Hematopoietic multipotent progenitor cell treated with erythropoietin and hydrocortisone succinate and interleukin-3 and kit ligand, for 8 days (in vitro differentiated cells): ENCODE results near the gene ZNF319.

ENCODE experiments used
- DNase-seq: peaks from one replicate; pipeline ENCODE4 v3.0.0-alpha.2; 2015

Gene ZNF319

DNA sequence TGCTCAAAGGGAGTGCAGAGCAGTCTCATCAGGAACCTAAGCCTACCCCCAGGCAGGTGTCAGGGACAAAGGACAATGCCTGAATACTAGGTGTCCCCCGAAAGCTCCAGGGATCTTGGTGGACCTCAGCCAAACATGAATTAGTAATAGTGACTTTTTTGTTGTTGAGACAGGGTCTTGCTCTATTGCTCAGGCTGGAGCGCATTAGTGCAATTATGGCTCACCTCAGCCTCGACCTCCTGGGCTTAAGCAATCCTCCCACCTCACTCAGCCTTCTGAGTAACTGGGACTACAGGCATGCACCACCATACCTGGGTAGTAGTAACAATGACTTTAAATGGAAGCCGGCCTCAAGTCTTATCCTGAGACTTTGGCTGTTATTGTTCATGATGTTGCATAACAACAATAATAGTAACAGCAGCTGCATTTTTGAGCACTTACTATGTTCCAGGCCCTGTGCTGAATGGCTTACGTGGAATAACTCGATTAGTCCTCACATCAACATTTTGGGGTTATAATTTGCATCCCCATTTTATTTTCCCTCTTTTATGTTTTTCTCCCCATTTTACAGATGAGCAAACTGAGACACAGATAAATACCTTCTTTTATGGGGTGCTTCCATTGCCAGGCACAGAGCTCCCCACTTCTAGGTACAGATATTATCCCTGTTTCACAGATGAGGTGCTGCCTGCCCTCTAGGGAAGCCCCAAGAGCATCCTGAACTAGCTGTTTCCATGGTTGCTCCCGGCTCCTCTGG is 49.1 kb downstream of the ZNF319 start:
- no peak for DNase-seq

DNA sequence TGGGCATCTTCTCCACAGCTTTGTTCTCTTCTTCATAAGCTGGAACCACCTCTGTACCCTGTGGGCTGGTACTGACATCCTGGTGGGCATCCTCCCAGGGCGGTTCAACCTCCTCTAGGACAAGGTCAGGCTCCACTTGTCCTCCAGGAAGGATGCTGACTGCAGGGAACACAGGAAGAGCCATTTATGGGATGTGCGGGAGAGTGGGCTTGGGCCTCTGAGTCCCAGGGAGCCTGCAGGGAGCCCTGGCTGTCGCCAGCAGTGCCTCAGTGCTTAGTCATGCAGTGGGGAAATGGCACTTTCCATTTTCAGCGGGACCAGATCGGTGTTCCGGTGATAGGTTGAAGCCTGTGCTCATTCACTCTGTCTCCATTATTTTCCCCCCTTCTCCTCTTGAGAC is 50.1 kb downstream of the ZNF319 start:
- no peak for DNase-seq

DNA sequence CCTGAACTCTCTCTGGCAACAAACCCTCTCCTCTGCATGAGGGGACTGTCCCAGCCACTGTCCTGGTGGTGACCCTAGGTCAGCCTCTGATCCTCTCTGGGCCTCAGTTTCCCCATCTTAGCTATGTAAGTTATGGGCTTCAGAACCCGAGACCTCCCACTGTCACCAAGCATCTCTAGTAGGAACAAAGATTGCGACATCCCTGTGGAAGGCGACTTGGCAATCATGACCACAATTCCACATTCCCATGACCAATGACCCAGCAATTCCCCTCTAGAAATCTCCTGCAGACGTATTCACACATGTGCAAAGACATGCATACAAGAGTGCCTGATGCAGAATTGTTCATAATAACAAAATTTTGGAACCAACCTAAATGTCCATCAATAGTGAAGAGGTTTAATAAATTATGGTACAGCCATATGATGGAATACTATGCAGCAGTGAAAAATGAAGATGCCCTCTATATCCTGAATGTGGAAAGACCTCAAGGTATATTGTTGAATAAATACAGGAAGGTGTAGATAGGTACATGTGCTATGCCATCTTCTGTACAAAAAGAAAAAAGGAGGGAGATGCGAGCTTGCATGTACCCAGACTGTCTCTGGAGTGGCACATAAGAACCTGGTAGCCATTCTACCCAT is 50.8 kb downstream of the ZNF319 start:
- no peak for DNase-seq

DNA sequence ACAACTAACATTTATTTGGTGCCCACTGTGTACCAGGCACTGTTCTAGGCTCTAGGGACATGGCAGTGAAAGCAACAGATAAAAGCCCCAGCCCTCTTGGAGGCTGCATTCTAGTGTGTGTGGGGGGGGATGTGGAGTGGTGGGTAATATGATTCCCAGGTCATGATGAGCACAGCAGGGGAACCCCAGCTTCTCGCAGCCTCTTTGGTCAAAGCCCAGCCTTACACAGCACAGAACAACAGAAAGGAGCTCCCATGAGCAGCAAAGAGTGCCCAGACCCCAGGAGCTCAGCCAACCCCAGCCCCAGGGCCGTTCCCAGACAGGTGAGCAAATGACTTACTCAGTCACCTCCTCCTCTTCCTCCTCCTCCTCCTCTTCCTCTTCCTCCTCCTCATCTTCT is 51.5 kb downstream of the ZNF319 start:
- DNase-seq = no peak

DNA sequence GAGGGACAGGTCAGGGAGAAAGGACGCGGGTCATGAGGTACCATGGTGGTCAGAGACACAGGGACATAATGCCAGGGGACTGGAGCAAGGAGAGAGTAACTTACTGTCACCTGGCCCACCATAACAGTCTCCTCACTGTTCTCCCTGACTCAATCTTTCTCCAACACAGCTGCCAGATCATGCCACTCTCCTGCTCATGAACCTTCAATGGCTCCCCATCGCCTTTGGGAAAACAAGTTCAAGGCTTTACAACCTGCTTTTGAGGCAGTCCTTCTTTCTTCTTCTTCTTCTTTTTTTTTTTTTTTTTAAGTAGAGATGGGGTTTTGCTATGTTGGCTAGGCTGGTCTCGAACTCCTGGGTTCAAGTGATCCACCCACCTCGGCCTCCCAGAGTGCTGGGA is 52.4 kb downstream of the ZNF319 start:
- no peak for DNase-seq

DNA sequence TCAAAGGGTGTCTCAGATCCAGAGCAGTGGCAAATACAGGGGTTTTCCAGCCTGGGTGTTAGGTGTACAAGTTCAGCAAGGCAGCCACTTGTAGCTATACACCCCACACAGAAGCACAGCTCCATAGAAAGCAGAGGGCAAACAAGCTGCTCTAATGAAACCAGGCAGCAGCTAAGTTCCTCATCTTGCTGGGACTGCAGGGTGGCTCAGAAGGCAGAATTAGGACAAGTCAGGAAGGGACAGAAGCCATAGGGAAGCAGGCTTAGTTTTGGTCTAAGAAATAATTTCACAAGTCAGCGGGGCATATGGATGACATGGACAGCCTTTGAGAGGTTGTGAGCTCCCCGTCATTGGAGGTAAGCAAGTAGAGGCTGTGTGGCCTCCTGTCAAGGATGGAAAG is 53.2 kb downstream of the ZNF319 start:
- DNase-seq = no peak

DNA sequence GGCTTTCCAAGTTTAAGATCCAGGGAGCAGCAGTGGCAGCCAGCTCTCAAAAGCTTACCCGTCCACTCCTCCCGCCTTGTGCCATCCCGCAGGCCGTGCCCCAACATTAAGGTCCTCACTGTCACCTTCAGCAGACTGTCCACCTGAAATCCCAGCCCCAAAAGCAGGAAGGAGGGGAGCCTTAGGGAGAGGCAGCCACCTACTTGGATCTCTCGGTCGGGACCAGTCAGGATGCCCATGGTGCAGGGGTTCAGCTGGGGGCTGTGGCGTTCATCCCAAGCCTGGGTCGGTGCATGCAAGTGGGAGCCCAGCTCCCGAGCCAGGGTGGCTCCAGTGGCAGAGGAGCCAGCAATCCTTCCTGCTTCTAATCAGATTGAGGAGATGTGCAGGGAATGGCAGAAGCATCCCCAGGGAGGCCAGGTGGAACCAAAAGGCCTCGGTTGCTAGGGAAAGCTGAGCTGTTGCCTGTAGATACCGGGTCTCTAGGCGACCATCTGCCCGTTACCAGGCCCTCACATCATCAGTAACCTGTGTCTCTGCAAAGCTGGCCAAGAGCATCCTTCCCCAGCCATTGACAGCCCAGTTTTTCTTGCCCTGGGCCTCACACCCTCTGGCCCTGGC is 54.2 kb downstream of the ZNF319 start:
- no peak for DNase-seq

DNA sequence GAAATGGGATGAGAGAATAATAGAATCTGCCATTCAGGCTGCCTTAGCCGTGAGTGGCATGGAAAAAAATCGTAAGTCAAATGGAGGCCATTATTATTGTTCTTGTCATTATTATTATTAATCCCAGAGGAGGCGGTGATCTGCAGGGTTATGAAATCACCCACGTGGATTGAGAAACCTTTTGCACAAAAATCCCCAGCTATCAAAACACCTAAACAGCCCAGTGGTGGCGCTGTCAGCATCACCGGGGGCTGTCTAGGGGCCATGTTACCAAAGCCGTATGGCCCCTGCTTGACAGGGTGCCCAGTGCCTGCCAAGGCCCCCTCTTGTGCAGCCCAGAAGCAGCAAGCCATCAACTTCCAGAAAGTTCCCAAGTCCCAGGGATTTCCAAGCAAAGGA is 54.7 kb downstream of the ZNF319 start:
- no peak for DNase-seq

DNA sequence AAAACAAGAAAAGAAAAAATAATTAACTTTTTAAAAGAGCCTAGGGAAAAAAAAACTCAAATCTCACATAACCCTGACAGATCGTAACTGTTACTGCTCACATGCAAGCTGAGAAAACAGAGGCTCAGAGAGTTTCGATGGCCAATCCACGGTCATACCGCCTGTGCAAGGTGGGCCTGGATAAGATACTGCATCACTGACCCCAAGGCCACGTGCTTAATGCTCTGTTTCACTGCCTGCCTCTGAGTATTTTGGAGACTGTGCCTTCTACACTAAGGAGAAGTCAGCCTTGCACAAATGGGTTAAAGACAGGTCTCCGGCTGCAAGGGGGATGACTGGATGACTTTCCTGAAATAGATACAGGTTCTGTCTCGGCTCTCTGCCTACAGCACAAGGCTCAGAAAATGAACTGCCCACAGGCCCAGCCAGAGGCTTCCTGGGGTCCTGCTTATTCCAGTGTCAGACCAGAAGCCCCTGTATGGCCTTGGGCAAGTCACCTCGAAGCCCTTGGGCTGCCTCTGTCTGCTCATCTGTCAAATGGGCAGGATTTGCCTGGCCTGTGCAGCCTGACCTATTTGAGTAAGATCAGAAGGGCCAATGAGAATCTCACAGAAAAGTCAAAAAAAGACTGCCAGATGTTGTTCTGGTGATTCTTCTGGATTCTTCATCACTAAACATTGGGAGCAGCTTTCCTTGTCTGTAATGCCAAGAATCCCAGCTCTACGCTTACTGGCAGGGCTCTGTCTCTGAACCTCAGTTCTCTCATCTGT is 55.3 kb downstream of the ZNF319 start:
- no peak for DNase-seq
